ENCODE measurements around the gene SETD5. TPM values are rescaled to one million over a fixed set of nuclear protein-coding genes. Genes with fewer than 3 reads are reported as not detected.

Gene SETD5
- polyA plus RNA-seq, 1 donor (not counting 4 experiments of a cell fraction or from before 2014, with no cell fraction given), result 37.8 TPM

- Histone ChIP-seq H4K20me1 (ENCODE audit: control insufficient read depth, extremely low read depth, insufficient read depth, low read length) (peaks cover 3% of the 10 kb centered on the region), H3K4me2 (ENCODE audit: control insufficient read depth, extremely low read depth, insufficient read depth, low read depth, low read length) (no peak overlapping the region), H2AFZ (ENCODE audit: control insufficient read depth, low read length) (no peak overlapping the region), H3K27me3 (ENCODE audit: control insufficient read depth, extremely low read depth, insufficient read depth, low read length) (no peaks in the 10 kb centered on the region), H3K27ac (ENCODE audit: control insufficient read depth, insufficient read depth, low read length) (no peak overlapping the region), H3K4me3 (ENCODE audit: control insufficient read depth in 2 of 3, extremely low read depth in 1 of 3, insufficient read depth in 2 of 3, low read depth in 1 of 3, low read length in 3 of 3) (no peak overlapping the region), H3K4me1 (ENCODE audit: control insufficient read depth, extremely low read depth, insufficient read depth, low read length) (no peaks in the 10 kb centered on the region), H3K36me3 (ENCODE audit: control insufficient read depth in 2 of 2, extremely low read depth in 1 of 2, insufficient read depth in 2 of 2, low read length in 2 of 2) (peaks cover 40 to 43% of the 10 kb centered on the region in 2 experiments), H3K9me3 (ENCODE audit: control insufficient read depth, low read depth, low read length) (no peaks in the 10 kb centered on the region), H3K9ac (ENCODE audit: control insufficient read depth, extremely low read depth, insufficient read depth, low read length) (no peak overlapping the region), H3K9me1 (ENCODE audit: control insufficient read depth, extremely low read depth, insufficient read depth, low read length) (no peaks in the 10 kb centered on the region), H3K79me2 (ENCODE audit: control insufficient read depth, insufficient read depth, low read length) (peaks cover 58% of the 10 kb centered on the region)
- FAIRE-seq, result no peak
- dilution Hi-C loops (cut with MboI; ENCODE audit: extremely low pct_ligation_motif_present, low sequenced_read_pairs), result no loop called here
- TF ChIP-seq EZH2 (IDR thresholded peaks at IDR 0.05; ENCODE audit: low read length) (no peak), CTCF (optimal IDR thresholded peaks at IDR 0.05 in 1 of 3, IDR thresholded peaks at IDR 0.05 in 1 of 3, conservative IDR thresholded peaks at IDR 0.05 in 1 of 3; ENCODE audit: extremely low read depth in 1 of 3, insufficient read depth in 2 of 3, low read length in 3 of 3) (no peak)
- no peak for DNase-seq (ENCODE audit: low read depth, low spot score)
Observed at GRCh38 chr3:9433627-9434521, 36.5 kb downstream of the SETD5 start.

GRCh38 chr3:9435316-9435715, 37.9 kb downstream of the SETD5 start:
- Histone ChIP-seq H3K4me3 (ENCODE audit: control insufficient read depth in 2 of 3, extremely low read depth in 1 of 3, insufficient read depth in 2 of 3, low read depth in 1 of 3, low read length in 3 of 3) (no peak overlapping the region), H3K9ac (ENCODE audit: control insufficient read depth, extremely low read depth, insufficient read depth, low read length) (no peak overlapping the region), H3K4me2 (ENCODE audit: control insufficient read depth, extremely low read depth, insufficient read depth, low read depth, low read length) (no peak overlapping the region), H3K4me1 (ENCODE audit: control insufficient read depth, extremely low read depth, insufficient read depth, low read length) (no peaks in the 10 kb centered on the region), H3K27me3 (ENCODE audit: control insufficient read depth, extremely low read depth, insufficient read depth, low read length) (no peaks in the 10 kb centered on the region), H2AFZ (ENCODE audit: control insufficient read depth, low read length) (no peak overlapping the region), H3K9me3 (ENCODE audit: control insufficient read depth, low read depth, low read length) (no peaks in the 10 kb centered on the region), H3K27ac (ENCODE audit: control insufficient read depth, insufficient read depth, low read length) (no peak overlapping the region), H3K79me2 (ENCODE audit: control insufficient read depth, insufficient read depth, low read length) (peaks cover 56% of the 10 kb centered on the region), H3K36me3 (ENCODE audit: control insufficient read depth in 2 of 2, extremely low read depth in 1 of 2, insufficient read depth in 2 of 2, low read length in 2 of 2) (peaks cover 39 to 46% of the 10 kb centered on the region in 2 experiments), H4K20me1 (ENCODE audit: control insufficient read depth, extremely low read depth, insufficient read depth, low read length) (peaks cover 3% of the 10 kb centered on the region), H3K9me1 (ENCODE audit: control insufficient read depth, extremely low read depth, insufficient read depth, low read length) (no peaks in the 10 kb centered on the region)
- no peak for TF ChIP-seq CTCF (optimal IDR thresholded peaks at IDR 0.05 in 1 of 3, IDR thresholded peaks at IDR 0.05 in 1 of 3, conservative IDR thresholded peaks at IDR 0.05 in 1 of 3; ENCODE audit: extremely low read depth in 1 of 3, insufficient read depth in 2 of 3, low read length in 3 of 3)
- no peak for TF ChIP-seq EZH2 (IDR thresholded peaks at IDR 0.05; ENCODE audit: low read length)
- FAIRE-seq, result no peak
- DNase-seq (ENCODE audit: low read depth, low spot score), result no peak
- dilution Hi-C loops (cut with MboI; ENCODE audit: extremely low pct_ligation_motif_present, low sequenced_read_pairs), result no loop called here
